WTC11 (cell line): ENCODE results near the gene NELL2.

Source experiments
- ATF3 ChIP-seq: sonication (generic); formaldehyde crosslinking; conservative IDR thresholded peaks from 2 replicates; pipeline ENCODE4 v1.8.1; 2022; ENCODE audit warnings: mild to moderate bottlenecking, missing genetic modification reagents
- CTCF ChIP-seq: fragments of 200-600 bp; IDR thresholded peaks from 2 replicates; pipeline ENCODE4 v1.8.0; 2022; ENCODE audit warnings: antibody characterized with exemption
- ELF4 ChIP-seq: sonication (generic); formaldehyde crosslinking; IDR thresholded peaks from 2 replicates; pipeline ENCODE4 v1.8.1; 2022; ENCODE audit warnings: low read depth, mild to moderate bottlenecking, moderate library complexity, missing genetic modification reagents
- RELA ChIP-seq: sonication (generic); formaldehyde crosslinking; IDR thresholded peaks from 2 replicates; pipeline ENCODE4 v1.8.1; 2022; ENCODE audit warnings: missing genetic modification reagents, mild to moderate bottlenecking, borderline replicate concordance

- TF ChIP-seq ELF4 (CRISPR knock-in tag) (no peak), RELA (CRISPR knock-in tag) (no peak), CTCF (no peak), ATF3 (no peak)
Observed at GRCh38 chr12:44500423-44500822, 375.7 kb downstream of the NELL2 start.
